IMR-90 (cell line): ENCODE measurements around the gene TREML2. TPM values are rescaled to one million over a fixed set of nuclear protein-coding genes. Genes with fewer than 3 reads are reported as not detected.

ENCODE experiments used
- ATAC-seq: fragments of 200-7000 bp; cut with Tn5 transposase; 2 replicates; pipeline ENCODE4 v1.9.1; 2020; ENCODE audit warnings: low read depth, mild to moderate bottlenecking, moderate library complexity
- BruUV-seq: library from RNA; stranded (reverse); fragments of 400-500 nt; replicated peaks from 2 replicates; lab custom pipeline; 2021; lab: Mats Ljungman, UMichigan
- CTCF ChIA-PET: fragments of 300-600 bp; formaldehyde crosslinking; extraction: SDS; loops from one replicate; lab custom pipeline; 2021; ENCODE audit warnings: antibody characterized with exemption; lab: Yijun Ruan, JAX
- POLR2A ChIA-PET: fragments of 300-600 bp; sonication (Branson Sonifier 250); formaldehyde crosslinking; loops from one replicate; lab custom pipeline; 2022; ENCODE audit warnings: antibody characterized with exemption; ENCODE audit not compliant: unreplicated experiment; lab: Charles Lee
- DNase-seq: peaks from one replicate; pipeline ENCODE4 v3.0.0; 2013
- H2AFZ ChIP-seq: replicated peaks from 2 replicates; pipeline ENCODE3; 2013; ENCODE audit warnings: low read length, mild to moderate bottlenecking; ENCODE audit not compliant: poor library complexity
- H2AK5ac ChIP-seq: 2 replicates; pipeline ENCODE4 v1.6.1; 2013; ENCODE audit warnings: low read depth, low read length, inconsistent platforms
- H2AK9ac ChIP-seq: replicated peaks from 2 replicates; pipeline ENCODE3; 2013; ENCODE audit warnings: mild to moderate bottlenecking, low read depth, low read length, moderate library complexity; ENCODE audit not compliant: poor library complexity
- H2BK120ac ChIP-seq: 2 replicates; pipeline ENCODE4 v1.6.1; 2013; ENCODE audit warnings: low read depth, low read length, inconsistent platforms
- H2BK15ac ChIP-seq: 3 replicates; pipeline ENCODE4 v1.6.1; 2013; ENCODE audit warnings: low read depth, low read length, inconsistent platforms
- H2BK20ac ChIP-seq: 2 replicates; pipeline ENCODE4 v1.6.1; 2013; ENCODE audit warnings: low read depth, mild to moderate bottlenecking, inconsistent platforms, low read length, moderate library complexity
- H2BK5ac ChIP-seq: 2 replicates; pipeline ENCODE4 v1.6.1; 2013; ENCODE audit warnings: mild to moderate bottlenecking, low read depth, low read length, inconsistent platforms; ENCODE audit not compliant: poor library complexity, severe bottlenecking
- H3K14ac ChIP-seq: replicated peaks from 2 replicates; pipeline ENCODE4 v1.6.1; 2013; ENCODE audit warnings: low read depth, low read length, inconsistent platforms
- H3K18ac ChIP-seq: 2 replicates; pipeline ENCODE4 v1.6.1; 2013; ENCODE audit warnings: low read depth, low read length, control low read depth
- H3K23ac ChIP-seq: 2 replicates; pipeline ENCODE4 v1.6.1; 2013; ENCODE audit warnings: low read depth, low read length, inconsistent platforms
- H3K27ac ChIP-seq: 2 replicates; pipeline ENCODE4 v1.5.1; 2013; ENCODE audit warnings: mild to moderate bottlenecking, control low read depth, low read length; ENCODE audit not compliant: insufficient read depth
- H3K27me3 ChIP-seq: 2 replicates; pipeline ENCODE4 v1.6.1; 2013; ENCODE audit warnings: low read length; ENCODE audit not compliant: control insufficient read depth, insufficient read depth
- H3K36me3 ChIP-seq: 2 replicates; pipeline ENCODE4 v1.6.1; 2013; ENCODE audit warnings: low read length, mixed read lengths; ENCODE audit not compliant: control insufficient read depth, insufficient read depth
- H3K4ac ChIP-seq: 2 replicates; pipeline ENCODE4 v1.6.1; 2013; ENCODE audit warnings: low read depth, low read length, inconsistent platforms
- H3K4me1 ChIP-seq: 2 replicates; pipeline ENCODE4 v1.6.1; 2013; ENCODE audit warnings: low read length, mixed read lengths; ENCODE audit not compliant: control insufficient read depth, insufficient read depth
- H3K4me2 ChIP-seq: 2 replicates; pipeline ENCODE4 v1.6.1; 2013; ENCODE audit warnings: low read depth, mild to moderate bottlenecking, control low read depth, low read length, moderate library complexity
- H3K4me3 ChIP-seq: 2 replicates; pipeline ENCODE4 v1.5.1; 2013; ENCODE audit warnings: low read depth, mild to moderate bottlenecking, control low read depth, low read length, moderate library complexity; ENCODE audit not compliant: insufficient read depth
- H3K56ac ChIP-seq: 2 replicates; pipeline ENCODE4 v1.6.1; 2013; ENCODE audit warnings: low read length, inconsistent platforms; ENCODE audit not compliant: insufficient read depth; ENCODE audit errors: extremely low read depth
- H3K79me1 ChIP-seq, 2 experiments: 2 replicates each; pipeline ENCODE4 v1.6.1; 2013; ENCODE audit warnings: low read length in 2 of 2, inconsistent platforms in 1 of 2, low read depth in 1 of 2
- H3K9ac ChIP-seq: 2 replicates; pipeline ENCODE4 v1.6.1; 2013; ENCODE audit warnings: low read depth, low read length, control low read depth
- H3K9me1 ChIP-seq: 2 replicates; pipeline ENCODE4 v1.6.1; 2013; ENCODE audit warnings: low read length, inconsistent platforms; ENCODE audit not compliant: insufficient read depth
- H3K9me3 ChIP-seq: 2 replicates; pipeline ENCODE4 v1.6.1; 2013; ENCODE audit warnings: low read length; ENCODE audit not compliant: control insufficient read depth, insufficient read depth
- H4K20me1 ChIP-seq: 2 replicates; pipeline ENCODE4 v1.6.1; 2013; ENCODE audit warnings: low read length, inconsistent platforms; ENCODE audit not compliant: insufficient read depth
- H4K5ac ChIP-seq: 2 replicates; pipeline ENCODE4 v1.6.1; 2013; ENCODE audit warnings: mild to moderate bottlenecking, low read depth, low read length, control low read depth
- H4K8ac ChIP-seq, 2 experiments: 2 replicates each; pipeline ENCODE4 v1.6.1; 2013; ENCODE audit warnings: low read depth in 2 of 2, low read length in 2 of 2, control low read depth in 1 of 2, inconsistent platforms in 1 of 2
- H4K91ac ChIP-seq: 2 replicates; pipeline ENCODE4 v1.6.1; 2013; ENCODE audit warnings: low read depth, low read length, inconsistent platforms; ENCODE audit not compliant: insufficient read depth
- BHLHE40 ChIP-seq: fragments of 150-350 bp; IDR thresholded peaks from 2 replicates; pipeline ENCODE4 v1.6.1; 2016; ENCODE audit warnings: mild to moderate bottlenecking, low read depth, low read length
- CEBPB ChIP-seq: IDR thresholded peaks from 2 replicates; pipeline ENCODE4 v1.6.1; 2012; ENCODE audit warnings: low read depth, low read length, improper control_type of control experiment
- ELK1 ChIP-seq: fragments of 150-350 bp; IDR thresholded peaks from 2 replicates; pipeline ENCODE4 v1.6.1; 2016; ENCODE audit warnings: low read depth, mild to moderate bottlenecking, low read length, moderate library complexity, borderline replicate concordance
- MAZ ChIP-seq: IDR thresholded peaks from 2 replicates; pipeline ENCODE4 v1.6.1; 2012; ENCODE audit warnings: low read depth, mild to moderate bottlenecking, low read length, improper control_type of control experiment, moderate library complexity, borderline replicate concordance
- MXI1 ChIP-seq: IDR thresholded peaks from 2 replicates; pipeline ENCODE4 v1.6.1; 2012; ENCODE audit warnings: low read depth, mild to moderate bottlenecking, low read length, moderate library complexity, borderline replicate concordance
- NFE2L2 ChIP-seq: fragments of 150-350 bp; IDR thresholded peaks from 2 replicates; pipeline ENCODE4 v1.6.1; 2016; ENCODE audit warnings: low read depth, mild to moderate bottlenecking, low read length
- RCOR1 ChIP-seq: IDR thresholded peaks from 2 replicates; pipeline ENCODE4 v1.6.1; 2012; ENCODE audit warnings: mild to moderate bottlenecking, low read length, improper control_type of control experiment; ENCODE audit not compliant: insufficient replicate concordance
- SMC3 ChIP-seq: fragments of 150-350 bp; IDR thresholded peaks from 2 replicates; pipeline ENCODE4 v1.6.1; 2016; ENCODE audit warnings: low read depth, mild to moderate bottlenecking, antibody characterized with exemption, low read length, moderate library complexity
- WGBS, 2 experiments: methylation state at CpG; one replicate each; pipeline versions ENCODE4 v1.1.5 to v1.1.7; 2013; ENCODE audit warnings: missing lambda C conversion rate in 2 of 2; ENCODE audit not compliant: insufficient read length in 1 of 2; ENCODE audit errors: extremely low coverage in 2 of 2; 5-methylcytosine and 5-hydroxymethylcytosine counted together
- dilution Hi-C: fragments of 300-500 bp; cut with HindIII; formaldehyde crosslinking; loops from one replicate; pipeline ENCODE4 v1.14.3; 2018; ENCODE audit warnings: low sequenced_read_pairs; ENCODE audit not compliant: unreplicated experiment
- in situ Hi-C: fragments of 300-500 bp; cut with MboI; formaldehyde crosslinking; loops from 3 replicates; pipeline ENCODE4 v1.14.3; 2019; ENCODE audit warnings: low sequenced_read_pairs, inconsistent platforms, mixed read lengths
- intact Hi-C: fragments of 100-400 bp; cut with micrococcal nuclease; formaldehyde crosslinking; loops from 2 replicates; pipeline ENCODE4 v1.10.0; 2022
- polyA plus RNA-seq, 3 experiments: library from polyadenylated mRNA; depleted of rRNA; stranded (reverse); fragments of >200 nt; gene quantifications; 2 replicates each; pipeline ENCODE4 v1.2.3, GENCODE V29; 2012; ENCODE audit warnings: low replicate concordance in 1 of 3
- total RNA-seq: library from RNA; depleted of rRNA; stranded (reverse); fragments of >200 nt; gene quantifications from 2 replicates; pipeline ENCODE4 v1.2.3, GENCODE V29; 2012
- TF ChIP-seq, protein P1 (sequence below): conservative IDR thresholded peaks from 2 replicates; pipeline ENCODE4 v1.5.1; 2012; ENCODE audit warnings: mild to moderate bottlenecking, low read depth, low read length, improper control_type of control experiment

TREML2 gene
- total and polyA plus RNA-seq, 2 of the 4 experiments (the other 2 are of a cell fraction) = not detected

DNA sequence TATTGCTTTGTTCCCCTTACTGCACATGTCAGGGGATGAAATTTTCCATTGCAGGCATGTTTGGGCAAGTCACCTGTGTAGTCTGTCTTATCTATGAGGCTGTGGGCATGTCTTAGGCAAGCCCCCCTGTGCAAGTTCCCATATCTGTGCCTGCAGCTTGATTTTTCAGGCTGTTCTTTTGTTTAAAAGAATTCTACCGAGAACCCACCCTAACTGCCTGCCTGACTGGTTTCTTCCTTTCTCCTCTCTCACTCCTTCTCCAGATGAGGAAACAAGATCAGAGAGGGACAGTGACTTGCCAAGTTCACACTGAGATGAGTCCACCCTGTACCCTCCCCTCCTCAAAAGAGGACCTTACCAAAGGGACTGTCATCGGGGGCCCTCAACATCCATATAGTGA, 11.0 kb downstream of the TREML2 start:
- H2AFZ ChIP-seq = no peak overlapping the region
- H4K20me1 ChIP-seq = no peaks in the 10 kb centered on the region
- dilution Hi-C loops = no loop called here
- intact Hi-C loops = no loop called here
- no TSS peak for BruUV-seq
- no peak overlapping the region for H4K8ac ChIP-seq
- H3K79me1 ChIP-seq = no peaks in the 10 kb centered on the region
- H2AK5ac ChIP-seq = no peak overlapping the region
- DNase-seq = no peak
- no peak overlapping the region for H4K91ac ChIP-seq
- no peak overlapping the region for H2BK20ac ChIP-seq
- 71% methylated on average over 1 of the region's 2 CpGs; no CpG with 5 or more reads in 1 of the 2 experiments for whole genome bisulfite sequencing, 2 experiments
- H4K5ac ChIP-seq = no peak overlapping the region
- no peak overlapping the region for H3K9ac ChIP-seq
- no peak overlapping the region for H3K4me3 ChIP-seq
- ATAC-seq = no peak
- H2BK120ac ChIP-seq = no peak overlapping the region
- H3K14ac ChIP-seq = no peak overlapping the region
- no peak overlapping the region for H3K4me2 ChIP-seq
- CTCF ChIA-PET = no interaction called here
- H3K18ac ChIP-seq = no peak overlapping the region
- in situ Hi-C loops = loop anchor here (10.0 kb wide), 1 partner anchor 95 kb away; no protein-coding TSS in a partner anchor
- no peaks in the 10 kb centered on the region for H3K4me1 ChIP-seq
- no peak for TF ChIP-seq SMC3
- no peak for TF ChIP-seq BHLHE40
- TF ChIP-seq NFE2L2 = no peak
- TF ChIP-seq, protein P1, sequence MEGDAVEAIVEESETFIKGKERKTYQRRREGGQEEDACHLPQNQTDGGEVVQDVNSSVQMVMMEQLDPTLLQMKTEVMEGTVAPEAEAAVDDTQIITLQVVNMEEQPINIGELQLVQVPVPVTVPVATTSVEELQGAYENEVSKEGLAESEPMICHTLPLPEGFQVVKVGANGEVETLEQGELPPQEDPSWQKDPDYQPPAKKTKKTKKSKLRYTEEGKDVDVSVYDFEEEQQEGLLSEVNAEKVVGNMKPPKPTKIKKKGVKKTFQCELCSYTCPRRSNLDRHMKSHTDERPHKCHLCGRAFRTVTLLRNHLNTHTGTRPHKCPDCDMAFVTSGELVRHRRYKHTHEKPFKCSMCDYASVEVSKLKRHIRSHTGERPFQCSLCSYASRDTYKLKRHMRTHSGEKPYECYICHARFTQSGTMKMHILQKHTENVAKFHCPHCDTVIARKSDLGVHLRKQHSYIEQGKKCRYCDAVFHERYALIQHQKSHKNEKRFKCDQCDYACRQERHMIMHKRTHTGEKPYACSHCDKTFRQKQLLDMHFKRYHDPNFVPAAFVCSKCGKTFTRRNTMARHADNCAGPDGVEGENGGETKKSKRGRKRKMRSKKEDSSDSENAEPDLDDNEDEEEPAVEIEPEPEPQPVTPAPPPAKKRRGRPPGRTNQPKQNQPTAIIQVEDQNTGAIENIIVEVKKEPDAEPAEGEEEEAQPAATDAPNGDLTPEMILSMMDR = no peak
- no peak for TF ChIP-seq CEBPB
- no peak for TF ChIP-seq MAZ
- no peak for TF ChIP-seq ELK1
- TF ChIP-seq RCOR1 = no peak
- no peak for TF ChIP-seq MXI1
- no peaks in the 10 kb centered on the region for H3K9me1 ChIP-seq
- no peak overlapping the region for H3K27ac ChIP-seq
- H3K56ac ChIP-seq = no peak overlapping the region
- H3K9me3 ChIP-seq = peaks cover 3% of the 10 kb centered on the region
- H3K27me3 ChIP-seq = peaks cover 21% of the 10 kb centered on the region
- no peak overlapping the region for H3K23ac ChIP-seq
- H2BK15ac ChIP-seq = no peak overlapping the region
- no peak overlapping the region for H3K4ac ChIP-seq
- no peak overlapping the region for H2BK5ac ChIP-seq
- POLR2A ChIA-PET = no interaction called here
- no peaks in the 10 kb centered on the region for H3K36me3 ChIP-seq
- no peak overlapping the region for H2AK9ac ChIP-seq
